ENCODE data around the gene FOXF1. TPM values are rescaled to one million over a fixed set of nuclear protein-coding genes. Genes with fewer than 3 reads are reported as not detected.

FOXF1 gene
- total RNA-seq, 2 donors from 2014 or later: not detected

DNA sequence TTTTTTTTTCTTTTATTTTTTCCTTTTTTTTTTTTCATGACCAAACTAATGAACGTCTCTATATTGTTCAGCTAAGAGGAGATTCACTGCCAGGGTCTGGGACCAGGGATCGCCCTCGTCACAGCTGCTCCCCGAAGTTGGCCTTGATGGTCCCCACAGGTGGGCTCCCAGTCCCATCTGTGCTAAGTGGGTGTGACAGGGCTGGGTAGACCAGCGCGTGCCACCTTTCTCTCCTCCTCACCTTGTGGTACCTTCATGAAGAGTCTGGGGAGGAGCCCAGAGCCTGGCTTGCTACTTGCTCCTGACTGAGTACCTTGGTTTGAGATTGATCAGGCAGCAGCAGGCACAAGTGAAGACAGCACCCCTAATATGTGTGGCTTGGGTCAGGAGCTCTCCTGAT lies 6.5 kb upstream of the FOXF1 start:
- 0 to 13% methylated on average over 2 to 6 of the region's 6 CpGs for WGBS, 2 experiments (ENCODE audit: insufficient coverage in 1 of 2, insufficient read length in 1 of 2)
- H3K4me1 Mint-ChIP-seq: peaks cover 5% of the 10 kb centered on the region

DNA sequence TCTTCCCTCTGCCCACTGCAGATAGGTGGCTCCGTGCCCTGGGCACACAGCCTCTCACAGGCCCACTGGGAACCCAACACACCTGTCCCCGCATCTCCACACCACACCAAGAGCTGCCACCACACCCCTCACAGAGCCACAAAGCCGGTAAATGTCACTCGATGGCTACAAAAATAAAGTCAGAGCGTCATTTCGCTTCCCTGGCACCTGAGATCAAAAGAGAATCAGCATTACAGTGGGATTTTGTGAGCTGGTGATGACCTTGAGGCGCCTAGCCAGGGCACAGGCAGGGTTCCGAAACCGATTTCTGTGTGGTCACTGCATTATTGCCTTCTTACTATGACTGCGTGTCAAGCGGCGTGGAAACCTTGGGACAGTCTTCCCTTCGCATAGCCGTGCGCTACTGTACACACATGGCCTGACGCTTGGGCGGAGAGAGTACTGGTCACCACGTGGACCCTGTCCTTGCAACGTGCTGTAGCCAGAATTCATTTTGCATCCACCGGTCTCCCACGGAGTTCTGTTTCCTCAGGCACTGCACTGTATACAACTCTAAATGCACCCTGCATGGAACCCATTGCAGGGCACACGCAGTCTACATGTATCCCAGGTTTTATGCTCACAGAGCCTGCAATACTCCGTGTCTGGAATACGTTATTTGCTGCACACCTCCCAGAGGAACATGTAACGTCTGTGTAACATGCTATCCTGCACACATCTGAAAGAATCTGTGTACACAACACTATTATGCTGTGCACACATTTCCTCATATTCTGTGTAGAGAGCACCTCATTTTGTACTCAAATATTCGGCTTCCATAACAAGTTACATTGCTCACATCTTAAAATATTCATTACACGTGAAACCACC lies 5.8 kb upstream of the FOXF1 start:
- no peaks in the 10 kb centered on the region for H3K36me3 Mint-ChIP-seq (ENCODE audit: low read depth)
- H3K4me3 Mint-ChIP-seq: no peak overlapping the region
- H3K4me1 ChIP-seq (ENCODE audit: control insufficient read depth, insufficient read depth, low read length): no peaks in the 10 kb centered on the region
- DNase-seq: no peak
- H3K27ac Mint-ChIP-seq: no peak overlapping the region
- TF ChIP-seq, protein P1, sequence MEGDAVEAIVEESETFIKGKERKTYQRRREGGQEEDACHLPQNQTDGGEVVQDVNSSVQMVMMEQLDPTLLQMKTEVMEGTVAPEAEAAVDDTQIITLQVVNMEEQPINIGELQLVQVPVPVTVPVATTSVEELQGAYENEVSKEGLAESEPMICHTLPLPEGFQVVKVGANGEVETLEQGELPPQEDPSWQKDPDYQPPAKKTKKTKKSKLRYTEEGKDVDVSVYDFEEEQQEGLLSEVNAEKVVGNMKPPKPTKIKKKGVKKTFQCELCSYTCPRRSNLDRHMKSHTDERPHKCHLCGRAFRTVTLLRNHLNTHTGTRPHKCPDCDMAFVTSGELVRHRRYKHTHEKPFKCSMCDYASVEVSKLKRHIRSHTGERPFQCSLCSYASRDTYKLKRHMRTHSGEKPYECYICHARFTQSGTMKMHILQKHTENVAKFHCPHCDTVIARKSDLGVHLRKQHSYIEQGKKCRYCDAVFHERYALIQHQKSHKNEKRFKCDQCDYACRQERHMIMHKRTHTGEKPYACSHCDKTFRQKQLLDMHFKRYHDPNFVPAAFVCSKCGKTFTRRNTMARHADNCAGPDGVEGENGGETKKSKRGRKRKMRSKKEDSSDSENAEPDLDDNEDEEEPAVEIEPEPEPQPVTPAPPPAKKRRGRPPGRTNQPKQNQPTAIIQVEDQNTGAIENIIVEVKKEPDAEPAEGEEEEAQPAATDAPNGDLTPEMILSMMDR (conservative IDR thresholded peaks at IDR 0.05): no peak
- peaks cover 99% of the 10 kb centered on the region for H3K27me3 Mint-ChIP-seq (ENCODE audit: insufficient read depth)
- no peak overlapping the region for H3K9ac ChIP-seq (ENCODE audit: extremely low read depth, low read length, poor library complexity, severe bottlenecking)
- H3K4me3 ChIP-seq (ENCODE audit: low read length): no peak overlapping the region
- H3K4me1 Mint-ChIP-seq: peaks cover 6% of the 10 kb centered on the region
- no peaks in the 10 kb centered on the region for H3K9me3 ChIP-seq (ENCODE audit: control insufficient read depth, low read length)
- no peak overlapping the region for H3K27ac ChIP-seq (ENCODE audit: low read depth, low read length)
- H3K27me3 ChIP-seq (ENCODE audit: control insufficient read depth, insufficient read depth, low read length, poor library complexity, severe bottlenecking): peaks cover 100% of the 10 kb centered on the region
- no peaks in the 10 kb centered on the region for H3K9me3 Mint-ChIP-seq
- WGBS, 2 experiments (ENCODE audit: insufficient coverage in 1 of 2, insufficient read length in 1 of 2): 12 to 13% methylated on average over 25 to 27 of the region's 27 CpGs
- H3K36me3 ChIP-seq (ENCODE audit: control insufficient read depth, insufficient read depth, low read length): no peaks in the 10 kb centered on the region

More for the DNA sequence above, 6.5 kb upstream of the FOXF1 start:
- TF ChIP-seq, protein P1 (conservative IDR thresholded peaks at IDR 0.05): no peak
- Mint-ChIP-seq H3K36me3 (ENCODE audit: low read depth) (no peaks in the 10 kb centered on the region), H3K4me3 (no peak overlapping the region), H3K27me3 (ENCODE audit: insufficient read depth) (peaks cover 99% of the 10 kb centered on the region), H3K27ac (no peak overlapping the region), H3K9me3 (no peaks in the 10 kb centered on the region)
- peaks cover 100% of the 10 kb centered on the region for H3K27me3 ChIP-seq (ENCODE audit: control insufficient read depth, insufficient read depth, low read length, poor library complexity, severe bottlenecking)
- H3K36me3 ChIP-seq (ENCODE audit: control insufficient read depth, insufficient read depth, low read length): no peaks in the 10 kb centered on the region
- H3K4me3 ChIP-seq (ENCODE audit: low read length): no peak overlapping the region
- H3K27ac ChIP-seq (ENCODE audit: low read depth, low read length): no peak overlapping the region
- DNase-seq: no peak
- H3K4me1 ChIP-seq (ENCODE audit: control insufficient read depth, insufficient read depth, low read length): peaks cover 2% of the 10 kb centered on the region
- no peak overlapping the region for H3K9ac ChIP-seq (ENCODE audit: extremely low read depth, low read length, poor library complexity, severe bottlenecking)
- no peaks in the 10 kb centered on the region for H3K9me3 ChIP-seq (ENCODE audit: control insufficient read depth, low read length)

DNA sequence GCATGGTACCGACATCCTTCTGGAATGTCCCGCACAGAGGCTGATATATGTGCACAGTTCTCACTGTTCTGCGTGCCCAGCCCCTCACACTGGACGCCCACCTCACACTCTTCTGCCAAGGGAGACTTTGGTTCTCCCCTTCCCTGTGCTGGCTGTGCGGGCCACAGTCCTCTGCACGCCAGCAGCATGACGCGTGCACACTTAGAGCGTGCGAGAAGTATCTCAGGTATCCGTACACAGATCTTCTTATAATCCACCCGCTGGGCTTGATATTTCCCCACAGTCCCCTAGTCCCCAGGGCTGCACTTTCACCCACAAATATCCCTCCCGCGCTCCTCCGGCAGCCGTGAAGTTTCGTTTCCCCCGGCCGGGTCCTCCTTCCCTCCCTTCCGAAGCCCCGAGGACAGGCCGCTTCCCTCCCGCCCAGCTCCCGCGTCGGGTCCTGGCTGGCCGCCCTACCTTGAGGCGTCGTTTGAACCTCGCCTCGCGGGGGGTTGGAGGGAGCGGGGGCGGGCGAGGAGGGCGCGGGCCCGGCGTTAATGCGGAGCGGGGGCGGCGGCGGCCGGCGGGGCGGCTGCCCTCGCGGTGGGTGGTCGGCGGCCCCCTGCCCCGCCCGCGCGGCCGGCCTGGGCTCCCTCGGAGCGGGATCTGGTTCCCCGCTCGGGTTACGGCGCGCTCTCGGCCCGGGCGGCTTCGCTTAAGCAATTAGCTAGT lies 5.0 kb upstream of the FOXF1 start:
- 2 to 3% methylated on average over 30 to 66 of the region's 67 CpGs for WGBS, 2 experiments (ENCODE audit: insufficient coverage in 1 of 2, insufficient read length in 1 of 2)
- no peaks in the 10 kb centered on the region for H3K36me3 ChIP-seq (ENCODE audit: control insufficient read depth, insufficient read depth, low read length)
- peaks cover 6% of the 10 kb centered on the region for H3K4me1 Mint-ChIP-seq
- H3K9me3 ChIP-seq (ENCODE audit: control insufficient read depth, low read length): no peaks in the 10 kb centered on the region
- H3K9ac ChIP-seq (ENCODE audit: extremely low read depth, low read length, poor library complexity, severe bottlenecking): no peak overlapping the region
- no peaks in the 10 kb centered on the region for H3K9me3 Mint-ChIP-seq
- H3K27me3 Mint-ChIP-seq (ENCODE audit: insufficient read depth): peaks cover 99% of the 10 kb centered on the region
- no peaks in the 10 kb centered on the region for H3K4me1 ChIP-seq (ENCODE audit: control insufficient read depth, insufficient read depth, low read length)
- peaks cover 100% of the 10 kb centered on the region for H3K27me3 ChIP-seq (ENCODE audit: control insufficient read depth, insufficient read depth, low read length, poor library complexity, severe bottlenecking)
- no peaks in the 10 kb centered on the region for H3K36me3 Mint-ChIP-seq (ENCODE audit: low read depth)
- no peak overlapping the region for H3K4me3 Mint-ChIP-seq
- TF ChIP-seq, protein P1 (conservative IDR thresholded peaks at IDR 0.05): no peak
- H3K27ac Mint-ChIP-seq: no peak overlapping the region
- no peak overlapping the region for H3K4me3 ChIP-seq (ENCODE audit: low read length)
- no peak overlapping the region for H3K27ac ChIP-seq (ENCODE audit: low read depth, low read length)
- DNase-seq: peak; percentile 70

Data from endodermal cell (in vitro differentiated cells).